Suprapubic skin (tissue), 4 donors: Measurements from ENCODE around the gene GNL3. TPM values are rescaled to one million over a fixed set of nuclear protein-coding genes. Genes with fewer than 3 reads are reported as not detected.

ENCODE experiments used
- DNase-seq, 2 donors: peaks; one replicate each; pipeline ENCODE4 v3.0.0-alpha.2; 2019; ENCODE audit warnings: low spot score in 2 of 2
- H3K27ac ChIP-seq: fragments of 200-600 bp; sonication (generic); one replicate; pipeline ENCODE4 v1.5.1; 2019
- H3K27me3 ChIP-seq: fragments of 200-600 bp; sonication (generic); one replicate; pipeline ENCODE4 v1.5.1; 2019
- H3K36me3 ChIP-seq: fragments of 200-600 bp; sonication (generic); one replicate; pipeline ENCODE4 v1.5.1; 2019
- H3K4me1 ChIP-seq: fragments of 200-600 bp; sonication (generic); one replicate; pipeline ENCODE4 v1.5.1; 2019
- H3K4me3 ChIP-seq: fragments of 200-600 bp; sonication (generic); one replicate; pipeline ENCODE4 v1.5.1; 2019; ENCODE audit warnings: mild to moderate bottlenecking
- H3K9me3 ChIP-seq: fragments of 200-600 bp; sonication (generic); one replicate; pipeline ENCODE4 v1.5.1; 2019
- EP300 ChIP-seq: sonication (generic); formaldehyde crosslinking; IDR thresholded peaks from one replicate; pipeline ENCODE4 v1.6.1; 2017; ENCODE audit warnings: antibody characterized with exemption
- POLR2A ChIP-seq, 2 donors: fragments of 450-650 bp; IDR thresholded peaks; one replicate each; pipeline ENCODE4 v1.6.1; 2017; ENCODE audit warnings: antibody characterized with exemption in 2 of 2, mild to moderate bottlenecking in 2 of 2, moderate library complexity in 2 of 2
- POLR2AphosphoS5 ChIP-seq, 3 donors: sonication (generic); formaldehyde crosslinking; IDR thresholded peaks; one replicate each; pipeline ENCODE4 v1.6.1; 2017; ENCODE audit warnings: antibody characterized with exemption in 3 of 3
- WGBS: methylation state at CpG from one replicate; pipeline ENCODE4 v1.1.5; 2018; 5-methylcytosine and 5-hydroxymethylcytosine counted together
- total RNA-seq, 4 donors: library from RNA; depleted of rRNA; stranded (reverse); fragments of >200 nt; gene quantifications; one replicate each; pipeline ENCODE4 v1.1.0, GENCODE V29; 2016
- TF ChIP-seq, protein P1 (sequence below), 2 donors: fragments of 200-600 bp in 1 of 2; fragments of 450-650 bp in 1 of 2; sonication (generic) in 1 of 2; IDR thresholded peaks; one replicate each; pipeline ENCODE4 v1.5.1; 2016 to 2019; ENCODE audit warnings: antibody characterized with exemption in 2 of 2, mild to moderate bottlenecking in 1 of 2, moderate library complexity in 1 of 2

Gene GNL3
- total RNA-seq, 4 donors from 2014 or later: 76.8 to 127 (median 106) TPM

DNA sequence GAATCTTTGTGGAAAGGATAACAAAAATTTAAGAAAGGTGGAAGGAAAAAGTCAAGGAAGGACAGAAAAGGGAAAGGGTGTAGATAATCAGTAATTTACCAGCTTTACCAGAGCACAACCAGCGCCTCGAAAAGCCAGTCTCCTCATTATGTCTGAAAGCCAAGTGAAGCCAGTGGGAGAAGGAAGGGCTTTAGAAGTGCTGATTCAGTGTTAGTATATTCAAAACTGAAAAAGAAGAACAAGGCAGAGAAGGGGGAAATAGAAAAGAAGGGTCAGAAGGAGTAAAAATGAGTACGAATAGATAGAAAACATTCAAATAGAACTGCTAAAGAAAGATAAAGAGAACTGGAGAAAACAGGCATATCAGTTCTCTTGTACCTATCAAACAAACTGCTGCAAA is 4.2 kb upstream of the GNL3 start:
- Histone ChIP-seq H3K36me3 (peaks cover 24% of the 10 kb centered on the region), H3K27me3 (no peaks in the 10 kb centered on the region), H3K4me3 (no peak overlapping the region), H3K27ac (peak overlapping the region; percentile 25), H3K4me1 (peaks cover 67% of the 10 kb centered on the region), H3K9me3 (no peaks in the 10 kb centered on the region)
- 77% methylated on average over 3 of the region's 3 CpGs for whole genome bisulfite sequencing
- no peak for DNase-seq
- TF ChIP-seq, protein P1, sequence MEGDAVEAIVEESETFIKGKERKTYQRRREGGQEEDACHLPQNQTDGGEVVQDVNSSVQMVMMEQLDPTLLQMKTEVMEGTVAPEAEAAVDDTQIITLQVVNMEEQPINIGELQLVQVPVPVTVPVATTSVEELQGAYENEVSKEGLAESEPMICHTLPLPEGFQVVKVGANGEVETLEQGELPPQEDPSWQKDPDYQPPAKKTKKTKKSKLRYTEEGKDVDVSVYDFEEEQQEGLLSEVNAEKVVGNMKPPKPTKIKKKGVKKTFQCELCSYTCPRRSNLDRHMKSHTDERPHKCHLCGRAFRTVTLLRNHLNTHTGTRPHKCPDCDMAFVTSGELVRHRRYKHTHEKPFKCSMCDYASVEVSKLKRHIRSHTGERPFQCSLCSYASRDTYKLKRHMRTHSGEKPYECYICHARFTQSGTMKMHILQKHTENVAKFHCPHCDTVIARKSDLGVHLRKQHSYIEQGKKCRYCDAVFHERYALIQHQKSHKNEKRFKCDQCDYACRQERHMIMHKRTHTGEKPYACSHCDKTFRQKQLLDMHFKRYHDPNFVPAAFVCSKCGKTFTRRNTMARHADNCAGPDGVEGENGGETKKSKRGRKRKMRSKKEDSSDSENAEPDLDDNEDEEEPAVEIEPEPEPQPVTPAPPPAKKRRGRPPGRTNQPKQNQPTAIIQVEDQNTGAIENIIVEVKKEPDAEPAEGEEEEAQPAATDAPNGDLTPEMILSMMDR (IDR thresholded peaks at IDR 0.05): no peak
- TF ChIP-seq EP300 (no peak), POLR2A (IDR thresholded peaks at IDR 0.05) (no peak), POLR2AphosphoS5 (IDR thresholded peaks at IDR 0.05) (no peak)

DNA sequence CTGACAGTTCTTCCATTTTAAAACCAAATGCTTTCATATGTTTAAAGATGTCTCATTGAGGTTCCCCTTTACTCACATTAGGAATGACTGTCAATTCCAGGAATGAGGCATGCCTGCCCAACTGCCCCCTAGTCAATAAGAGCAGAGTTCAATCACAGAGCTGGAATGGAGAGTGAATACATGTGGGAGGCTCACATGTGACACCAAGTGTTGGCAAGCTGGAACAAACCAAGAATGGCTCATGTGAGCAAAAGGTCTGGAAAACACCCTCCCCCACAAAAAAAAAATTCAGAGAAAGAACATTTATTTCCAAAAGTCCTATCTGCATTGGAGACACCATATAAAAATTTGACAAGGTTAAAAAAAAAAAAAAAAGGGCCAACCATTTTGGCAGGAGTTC is 3.8 kb upstream of the GNL3 start:
- DNase-seq: no peak

DNA sequence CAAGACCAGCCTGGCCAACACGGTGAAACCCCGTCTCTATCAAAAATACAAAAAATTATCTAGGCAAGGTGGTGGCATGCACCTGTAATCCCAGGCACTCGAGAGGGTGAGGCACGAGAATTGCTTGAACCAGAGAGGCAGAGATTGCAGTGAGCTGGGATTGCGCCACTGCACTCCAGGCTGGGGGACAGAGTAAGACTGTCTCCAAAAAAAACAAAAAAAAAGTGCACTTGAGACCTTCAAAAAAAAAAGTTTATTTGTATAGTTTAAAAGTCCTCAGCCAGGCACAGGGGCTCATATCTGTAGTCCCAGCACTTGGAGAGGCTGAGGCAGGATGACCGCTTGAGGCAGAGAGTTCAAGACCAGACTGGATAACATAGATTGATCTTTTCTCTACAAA is 2.2 kb upstream of the GNL3 start:
- no peak overlapping the region for H3K4me3 ChIP-seq
- peaks cover 19% of the 10 kb centered on the region for H3K36me3 ChIP-seq
- WGBS: 82% methylated on average over 6 of the region's 6 CpGs
- no peaks in the 10 kb centered on the region for H3K9me3 ChIP-seq
- no peak overlapping the region for H3K27ac ChIP-seq
- no peak for TF ChIP-seq EP300
- no peak for TF ChIP-seq POLR2A (IDR thresholded peaks at IDR 0.05)
- no peak for TF ChIP-seq POLR2AphosphoS5 (IDR thresholded peaks at IDR 0.05)
- TF ChIP-seq, protein P1 (IDR thresholded peaks at IDR 0.05): no peak
- peaks cover 87% of the 10 kb centered on the region for H3K4me1 ChIP-seq
- H3K27me3 ChIP-seq: no peaks in the 10 kb centered on the region
- DNase-seq: no peak

More for the DNA sequence above, 3.8 kb upstream of the GNL3 start:
- TF ChIP-seq POLR2A (IDR thresholded peaks at IDR 0.05): no peak
- TF ChIP-seq POLR2AphosphoS5 (IDR thresholded peaks at IDR 0.05): no peak
- H3K4me3 ChIP-seq: no peak overlapping the region
- H3K27ac ChIP-seq: peak overlapping the region; percentile 25
- H3K36me3 ChIP-seq: peaks cover 20% of the 10 kb centered on the region
- H3K4me1 ChIP-seq: peaks cover 71% of the 10 kb centered on the region
- H3K9me3 ChIP-seq: no peaks in the 10 kb centered on the region
- no peaks in the 10 kb centered on the region for H3K27me3 ChIP-seq

DNA sequence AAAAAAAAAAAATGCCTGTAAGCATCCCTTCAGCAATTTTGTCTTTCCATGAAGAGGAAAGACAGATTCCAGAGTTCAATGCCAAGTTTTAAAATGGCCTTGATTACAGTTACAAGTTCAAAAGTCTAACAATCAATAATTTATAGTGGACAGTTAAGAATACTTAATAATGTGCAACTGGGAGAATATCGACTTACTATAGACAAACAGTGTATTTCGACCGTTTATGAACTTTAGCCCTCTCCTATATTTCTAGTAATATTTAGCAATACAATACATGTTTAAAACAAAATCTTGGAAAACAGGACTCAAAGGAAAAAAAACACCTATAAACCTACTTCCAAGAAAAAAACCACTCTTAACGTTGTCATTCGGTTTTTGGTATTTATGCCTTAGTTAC is 1.6 kb upstream of the GNL3 start:
- H3K4me3 ChIP-seq: no peak overlapping the region
- peaks cover 84% of the 10 kb centered on the region for H3K4me1 ChIP-seq
- no peak overlapping the region for H3K27ac ChIP-seq

DNA sequence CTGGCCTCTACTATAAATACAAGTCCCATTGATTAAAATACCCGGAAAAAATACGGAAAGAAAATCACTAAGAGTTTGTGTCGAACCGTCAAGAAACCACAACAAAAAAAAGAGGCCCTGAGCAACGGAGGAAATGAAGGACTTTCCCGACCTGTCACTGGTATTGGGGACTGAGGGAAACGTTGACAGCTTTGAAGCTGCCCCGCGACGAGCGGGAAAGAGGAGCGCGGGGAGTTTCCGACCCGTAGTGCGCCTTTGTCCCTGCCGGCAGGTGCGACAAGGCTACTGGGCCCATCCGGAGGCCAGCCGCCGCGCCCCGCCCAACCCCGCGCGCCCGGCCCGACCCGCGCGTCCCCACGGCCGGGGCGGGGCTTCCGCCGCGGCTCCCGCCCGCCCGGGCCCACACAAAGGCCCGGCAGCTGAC is 535 bp upstream of the GNL3 start:
- DNase-seq: peak; percentile 83 to 85

More for the DNA sequence above, 1.6 kb upstream of the GNL3 start:
- DNase-seq: no peak
- no peak for TF ChIP-seq POLR2A (IDR thresholded peaks at IDR 0.05)
- no peak for TF ChIP-seq EP300
- TF ChIP-seq, protein P1 (IDR thresholded peaks at IDR 0.05): no peak
- TF ChIP-seq POLR2AphosphoS5 (IDR thresholded peaks at IDR 0.05): no peak
- peaks cover 20% of the 10 kb centered on the region for H3K36me3 ChIP-seq
- H3K27me3 ChIP-seq: no peaks in the 10 kb centered on the region
- 50% methylated on average over 5 of the region's 5 CpGs for WGBS
- no peaks in the 10 kb centered on the region for H3K9me3 ChIP-seq

More for the DNA sequence above, 535 bp upstream of the GNL3 start:
- WGBS: under 1% methylated on average over 17 of the region's 41 CpGs
- Histone ChIP-seq H3K36me3 (peaks cover 31% of the 10 kb centered on the region), H3K4me1 (peaks cover 73% of the 10 kb centered on the region), H3K4me3 (peak overlapping the region; percentile 85), H3K27me3 (no peaks in the 10 kb centered on the region), H3K27ac (peak overlapping the region; percentile 99), H3K9me3 (no peaks in the 10 kb centered on the region)
- TF ChIP-seq EP300 (no peak), POLR2A (IDR thresholded peaks at IDR 0.05) (no peak), POLR2AphosphoS5 (IDR thresholded peaks at IDR 0.05) (no peak)
- TF ChIP-seq, protein P1 (IDR thresholded peaks at IDR 0.05): no peak
